ENCODE measurements around the gene EBF4. TPM values are rescaled to one million over a fixed set of nuclear protein-coding genes. Genes with fewer than 3 reads are reported as not detected.

Gene EBF4
- total and polyA plus RNA-seq, 10 of the 15 experiments (the other 5 are each of a cell fraction or from before 2014, with no cell fraction given), result 0.13 TPM; not detected in 9

DNA sequence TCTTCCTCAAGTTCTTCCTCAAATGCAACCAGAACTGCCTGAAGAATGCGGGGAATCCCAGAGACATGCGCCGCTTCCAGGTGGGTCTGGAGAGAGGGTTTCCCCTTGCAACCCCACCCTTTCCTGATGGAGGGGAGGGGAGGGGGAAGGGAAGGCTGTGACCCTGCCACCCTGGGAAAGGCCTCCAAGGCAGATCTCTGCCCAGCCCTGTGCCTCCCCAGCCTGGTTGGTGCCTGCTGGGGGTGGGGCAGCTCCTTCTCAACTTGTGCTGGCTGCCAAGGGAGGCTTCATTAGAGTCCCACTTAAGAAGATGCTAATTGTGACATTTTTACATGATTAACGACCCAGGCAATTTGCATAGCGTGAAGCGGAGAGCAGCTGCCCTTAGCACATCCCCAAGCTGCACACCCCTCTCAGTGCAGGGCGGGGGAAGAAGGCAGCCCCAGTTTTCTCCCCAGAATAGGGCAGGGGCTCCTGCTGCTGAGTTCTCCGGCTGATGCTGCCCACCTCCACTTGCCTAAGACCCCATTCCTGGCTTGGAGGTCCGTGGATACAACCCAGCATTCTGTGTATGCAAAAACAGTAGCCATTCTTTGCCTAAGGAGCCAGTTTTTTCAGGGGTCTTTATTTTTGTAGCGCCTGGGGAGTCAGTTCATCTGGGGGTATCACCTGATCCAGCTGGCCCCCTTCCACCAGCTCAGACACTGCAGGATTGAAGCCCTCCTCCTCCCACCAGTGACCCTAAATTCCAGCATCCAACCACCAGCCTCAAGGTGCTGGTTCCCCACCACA, 56.2 kb downstream of the EBF4 start:
- BruUV-seq (replicated peaks), result no TSS peak
- Histone ChIP-seq H3K36me3 (ENCODE audit: control insufficient read depth in 2 of 2, insufficient read depth in 2 of 2, low read length in 1 of 2) (no peaks in the 10 kb centered on the region), H3K27me3 (replicated peaks in 1 of 2; ENCODE audit: control insufficient read depth in 2 of 2, insufficient read depth in 2 of 2, low read length in 1 of 2) (peaks cover 6% of the 10 kb centered on the region in 2 experiments; a peak in 3 of 4 replicates), H4K20me1 (ENCODE audit: control insufficient read depth, insufficient read depth) (no peaks in the 10 kb centered on the region), H3K4me1 (ENCODE audit: control insufficient read depth, insufficient read depth, low read length) (peaks cover 6% of the 10 kb centered on the region), H3K9ac (ENCODE audit: control insufficient read depth, insufficient read depth, low read length) (no peak overlapping the region), H3K4me3 (no peak overlapping the region), H3K4me2 (ENCODE audit: control insufficient read depth, insufficient read depth) (no peak overlapping the region), H3K9me3 (replicated peaks; ENCODE audit: control insufficient read depth, insufficient read depth, low read length) (no peaks in the 10 kb centered on the region; the same call in 2 of the 3 replicates), H3K27ac (ENCODE audit: control insufficient read depth, insufficient read depth) (no peak overlapping the region), H3K79me2 (ENCODE audit: control insufficient read depth, insufficient read depth, low read length) (no peaks in the 10 kb centered on the region), H2AFZ (ENCODE audit: control insufficient read depth, low read depth, low read length) (no peak overlapping the region)
- intact Hi-C loops (cut with micrococcal nuclease; ENCODE audit: unreplicated experiment), result loop anchor here (10.0 kb wide), 1 partner anchor 64 kb away; no protein-coding TSS in a partner anchor
- POLR2A ChIA-PET, result no interaction called here
- FAIRE-seq, result no peak
- CTCF ChIA-PET, result no interaction called here
- SMC1A ChIA-PET (ENCODE audit: uncharacterized antibody, unreplicated experiment), result no interaction called here
- WGBS (ENCODE audit: insufficient coverage, insufficient replicate concordance, low lambda C conversion rate, missing lambda C conversion rate), result 20% methylated on average over 10 of the region's 10 CpGs
- no peak for ATAC-seq
- in situ Hi-C loops (cut with MboI), result no loop called here
- no peak for DNase-seq (ENCODE audit: low read depth, low spot score)
- RAD21 ChIA-PET (ENCODE audit: unreplicated experiment), result no interaction called here
- TF ChIP-seq POLR2AphosphoS2 (IDR thresholded peaks at IDR 0.05; ENCODE audit: low read depth, low read length), result no peak
- TF ChIP-seq HDAC2 (IDR thresholded peaks at IDR 0.05), result no peak
- no peak for TF ChIP-seq NFXL1 (IDR thresholded peaks at IDR 0.05; ENCODE audit: borderline replicate concordance)
- TF ChIP-seq NFIC (IDR thresholded peaks at IDR 0.05; ENCODE audit: low read depth, low read length), result no peak
- no peak for TF ChIP-seq TCF12 (IDR thresholded peaks at IDR 0.05; ENCODE audit: low read depth, low read length)
- TF ChIP-seq ZNF592 (IDR thresholded peaks at IDR 0.05), result no peak
- no peak for TF ChIP-seq PBX3 (IDR thresholded peaks at IDR 0.05; ENCODE audit: insufficient replicate concordance, low read depth, low read length)
- TF ChIP-seq, protein P1, sequence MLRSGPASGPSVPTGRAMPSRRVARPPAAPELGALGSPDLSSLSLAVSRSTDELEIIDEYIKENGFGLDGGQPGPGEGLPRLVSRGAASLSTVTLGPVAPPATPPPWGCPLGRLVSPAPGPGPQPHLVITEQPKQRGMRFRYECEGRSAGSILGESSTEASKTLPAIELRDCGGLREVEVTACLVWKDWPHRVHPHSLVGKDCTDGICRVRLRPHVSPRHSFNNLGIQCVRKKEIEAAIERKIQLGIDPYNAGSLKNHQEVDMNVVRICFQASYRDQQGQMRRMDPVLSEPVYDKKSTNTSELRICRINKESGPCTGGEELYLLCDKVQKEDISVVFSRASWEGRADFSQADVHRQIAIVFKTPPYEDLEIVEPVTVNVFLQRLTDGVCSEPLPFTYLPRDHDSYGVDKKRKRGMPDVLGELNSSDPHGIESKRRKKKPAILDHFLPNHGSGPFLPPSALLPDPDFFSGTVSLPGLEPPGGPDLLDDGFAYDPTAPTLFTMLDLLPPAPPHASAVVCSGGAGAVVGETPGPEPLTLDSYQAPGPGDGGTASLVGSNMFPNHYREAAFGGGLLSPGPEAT (IDR thresholded peaks at IDR 0.05; ENCODE audit: low read depth), result no peak
- no peak for TF ChIP-seq STAT1 (conservative IDR thresholded peaks at IDR 0.05)
- no peak for TF ChIP-seq ZNF207 (IDR thresholded peaks at IDR 0.05; ENCODE audit: borderline replicate concordance)
- no peak for TF ChIP-seq FOXM1 (IDR thresholded peaks at IDR 0.05; ENCODE audit: low read depth, low read length)
- no peak for TF ChIP-seq CHD4 (IDR thresholded peaks at IDR 0.05)
- no peak for TF ChIP-seq JUND (IDR thresholded peaks at IDR 0.05; ENCODE audit: low read depth, low read length)
- TF ChIP-seq RFX5 (IDR thresholded peaks at IDR 0.05; ENCODE audit: low read depth, low read length), result no peak
- TF ChIP-seq, protein P2, sequence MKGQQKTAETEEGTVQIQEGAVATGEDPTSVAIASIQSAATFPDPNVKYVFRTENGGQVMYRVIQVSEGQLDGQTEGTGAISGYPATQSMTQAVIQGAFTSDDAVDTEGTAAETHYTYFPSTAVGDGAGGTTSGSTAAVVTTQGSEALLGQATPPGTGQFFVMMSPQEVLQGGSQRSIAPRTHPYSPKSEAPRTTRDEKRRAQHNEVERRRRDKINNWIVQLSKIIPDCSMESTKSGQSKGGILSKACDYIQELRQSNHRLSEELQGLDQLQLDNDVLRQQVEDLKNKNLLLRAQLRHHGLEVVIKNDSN (IDR thresholded peaks at IDR 0.05; ENCODE audit: borderline replicate concordance, extremely low read length, insufficient read depth, low read depth, low read length), result no peak
- TF ChIP-seq SRF (IDR thresholded peaks at IDR 0.05; ENCODE audit: low read depth in 2 of 2, low read length in 2 of 2), result no peak

All from GM12878 (cell line).